Type B pancreatic cell (in vitro differentiated cells): ENCODE data around the gene SF3B1. TPM values are rescaled to one million over a fixed set of nuclear protein-coding genes. Genes with fewer than 3 reads are reported as not detected.
"Not testable (repeated sequence)": the region's sequence is repeated elsewhere in the genome, so short reads cannot be mapped to it uniquely, and the experiment has no call there.

Source experiments
- DNase-seq: peaks from one replicate; pipeline ENCODE4 v3.0.0; 2021; ENCODE audit warnings: mixed read lengths; ENCODE audit not compliant: unreplicated experiment; ENCODE audit errors: extremely low spot score
- H3K27ac Mint-ChIP-seq: 2 replicates; pipeline ENCODE4 v1.8.0; 2021; ENCODE audit warnings: mild to moderate bottlenecking, mixed read lengths
- H3K27me3 Mint-ChIP-seq: 2 replicates; pipeline ENCODE4 v1.8.0; 2021; ENCODE audit warnings: mixed read lengths
- H3K36me3 Mint-ChIP-seq: 2 replicates; pipeline ENCODE4 v1.8.0; 2021; ENCODE audit warnings: mixed read lengths
- H3K4me1 Mint-ChIP-seq: one replicate; pipeline ENCODE4 v1.8.0; 2021; ENCODE audit warnings: mixed read lengths; ENCODE audit not compliant: unreplicated experiment
- H3K4me3 Mint-ChIP-seq: 2 replicates; pipeline ENCODE4 v1.8.0; 2021; ENCODE audit warnings: mild to moderate bottlenecking, mixed read lengths
- H3K9me3 Mint-ChIP-seq: 2 replicates; pipeline ENCODE4 v1.8.0; 2021; ENCODE audit warnings: mixed read lengths
- total RNA-seq: library from RNA; stranded (reverse); gene quantifications from 2 replicates; pipeline ENCODE4 v1.2.1, GENCODE V29; 2021; ENCODE audit warnings: low replicate concordance
- TF ChIP-seq, protein P1 (sequence below): fragments of 200-600 bp; sonication (generic); conservative IDR thresholded peaks from 2 replicates; pipeline ENCODE4 v1.5.0; 2021; ENCODE audit warnings: antibody characterized with exemption, mild to moderate bottlenecking

SF3B1 gene
- total RNA-seq, 1 donor from 2014 or later, result 296 TPM

DNA sequence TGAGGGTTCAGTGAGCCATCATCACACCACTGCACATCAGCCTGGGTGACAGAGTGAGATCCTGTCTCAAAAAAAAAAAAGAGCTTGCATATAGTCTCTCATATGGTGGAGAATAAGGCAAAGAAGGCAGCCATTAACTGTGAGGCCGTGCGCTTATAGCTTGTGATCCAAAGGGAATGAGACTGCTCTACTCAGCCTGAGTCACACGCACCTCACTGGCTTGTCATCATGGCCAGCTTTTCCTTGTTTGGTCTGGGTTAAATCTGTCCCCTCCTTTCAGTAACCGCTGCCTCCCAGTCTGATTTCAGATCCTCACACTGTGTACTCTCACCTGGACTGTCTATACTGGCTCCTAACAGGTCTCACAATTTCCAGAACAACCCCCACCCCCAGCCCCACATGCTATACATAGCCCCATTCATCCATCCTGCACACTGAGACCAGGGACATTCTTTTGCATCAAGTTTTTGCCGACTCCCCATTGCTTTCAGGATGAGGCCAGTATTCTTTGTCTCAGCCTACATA lies 88.9 kb downstream of the SF3B1 start:
- TF ChIP-seq, protein P1, sequence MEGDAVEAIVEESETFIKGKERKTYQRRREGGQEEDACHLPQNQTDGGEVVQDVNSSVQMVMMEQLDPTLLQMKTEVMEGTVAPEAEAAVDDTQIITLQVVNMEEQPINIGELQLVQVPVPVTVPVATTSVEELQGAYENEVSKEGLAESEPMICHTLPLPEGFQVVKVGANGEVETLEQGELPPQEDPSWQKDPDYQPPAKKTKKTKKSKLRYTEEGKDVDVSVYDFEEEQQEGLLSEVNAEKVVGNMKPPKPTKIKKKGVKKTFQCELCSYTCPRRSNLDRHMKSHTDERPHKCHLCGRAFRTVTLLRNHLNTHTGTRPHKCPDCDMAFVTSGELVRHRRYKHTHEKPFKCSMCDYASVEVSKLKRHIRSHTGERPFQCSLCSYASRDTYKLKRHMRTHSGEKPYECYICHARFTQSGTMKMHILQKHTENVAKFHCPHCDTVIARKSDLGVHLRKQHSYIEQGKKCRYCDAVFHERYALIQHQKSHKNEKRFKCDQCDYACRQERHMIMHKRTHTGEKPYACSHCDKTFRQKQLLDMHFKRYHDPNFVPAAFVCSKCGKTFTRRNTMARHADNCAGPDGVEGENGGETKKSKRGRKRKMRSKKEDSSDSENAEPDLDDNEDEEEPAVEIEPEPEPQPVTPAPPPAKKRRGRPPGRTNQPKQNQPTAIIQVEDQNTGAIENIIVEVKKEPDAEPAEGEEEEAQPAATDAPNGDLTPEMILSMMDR, result no peak
- Mint-ChIP-seq H3K4me1 (no peaks in the 10 kb centered on the region), H3K4me3 (no peak overlapping the region), H3K9me3 (no peaks in the 10 kb centered on the region), H3K36me3 (no peaks in the 10 kb centered on the region), H3K27me3 (no peaks in the 10 kb centered on the region), H3K27ac (no peak overlapping the region)
- no peak for DNase-seq

DNA sequence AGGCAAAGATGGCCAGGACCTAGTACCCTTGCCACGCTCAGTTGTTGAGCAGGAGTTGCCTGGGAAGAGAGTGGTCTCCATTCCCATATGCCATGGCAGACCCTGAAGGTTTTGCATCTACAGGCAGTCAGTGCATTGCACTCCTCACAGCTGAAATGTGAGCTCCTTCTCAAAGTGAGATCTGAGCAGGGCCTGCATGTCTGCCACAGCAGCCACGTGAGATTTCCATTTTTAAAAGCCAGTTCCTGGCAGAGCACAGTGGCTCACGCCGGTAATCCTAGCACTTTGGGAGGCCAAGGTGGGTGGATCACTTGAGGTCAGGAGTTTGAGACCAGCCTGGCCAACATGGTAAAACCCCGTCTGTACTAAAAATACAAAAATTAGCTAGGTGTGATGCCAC lies 90.9 kb downstream of the SF3B1 start:
- H3K4me1 Mint-ChIP-seq, H3K27me3 Mint-ChIP-seq: not testable (repeated sequence)

DNA sequence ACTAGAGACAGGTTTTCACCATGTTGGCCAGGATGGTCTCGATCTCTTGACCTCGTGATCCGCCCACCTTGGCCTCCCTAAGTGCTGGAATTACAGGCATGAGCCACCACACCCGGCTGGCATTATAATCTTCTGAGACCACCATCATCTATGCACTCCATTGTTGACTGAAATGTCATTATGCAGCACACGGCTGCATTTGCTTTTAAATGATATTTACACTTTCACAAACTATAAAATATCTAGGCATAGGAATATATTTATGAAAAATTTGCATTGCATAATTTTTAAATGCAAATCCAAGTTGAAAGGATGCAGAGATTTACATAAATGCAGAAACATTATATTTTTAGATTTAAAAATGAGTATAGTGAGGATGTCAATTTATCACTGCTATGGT lies 94.2 kb downstream of the SF3B1 start:
- no peaks in the 10 kb centered on the region for H3K9me3 Mint-ChIP-seq
- no peaks in the 10 kb centered on the region for H3K36me3 Mint-ChIP-seq
- H3K27ac Mint-ChIP-seq, result no peak overlapping the region

More for the DNA sequence above, 90.9 kb downstream of the SF3B1 start:
- H3K36me3 Mint-ChIP-seq, H3K9me3 Mint-ChIP-seq, DNase-seq, H3K27ac Mint-ChIP-seq, H3K4me3 Mint-ChIP-seq: not testable (repeated sequence)

More for the DNA sequence above, 94.2 kb downstream of the SF3B1 start:
- TF ChIP-seq, protein P1, result no peak
- Mint-ChIP-seq H3K27me3 (no peaks in the 10 kb centered on the region), H3K4me3 (no peak overlapping the region), H3K4me1 (peaks cover 5% of the 10 kb centered on the region)
- no peak for DNase-seq

Other genes starting within 250 kb of the SF3B1 start
- 3.1 and 14.2 TPM in 2 replicates for gene ANKRD44, start 124.2 kb downstream of the SF3B1 start, total RNA-seq
- 12.7 and 17.8 TPM in 2 replicates for gene COQ10B, start 18.5 kb upstream of the SF3B1 start, total RNA-seq
- 375 and 473 TPM in 2 replicates for gene HSPD1, start 64.8 kb upstream of the SF3B1 start, total RNA-seq
- 165 and 167 TPM in 2 replicates for gene HSPE1, start 65.4 kb upstream of the SF3B1 start, total RNA-seq
- gene MOB4, start 81.0 kb upstream of the SF3B1 start, total RNA-seq, result 27.3 and 30.7 TPM in 2 replicates
- 0.07 and 14.9 TPM in 2 replicates for gene RFTN2, start 240.6 kb upstream of the SF3B1 start, total RNA-seq